HG03571 (cell line): ENCODE measurements around the gene INSYN2B.

Experiments
- ATAC-seq: cut with Tn5 transposase; IDR thresholded peaks from one replicate; pipeline ENCODE4 v1.9.1; 2021; ENCODE audit not compliant: unreplicated experiment

Gene INSYN2B

GRCh38 chr5:169934990-169935389 is 45.3 kb downstream of the INSYN2B start:
- no peak for ATAC-seq

DNA sequence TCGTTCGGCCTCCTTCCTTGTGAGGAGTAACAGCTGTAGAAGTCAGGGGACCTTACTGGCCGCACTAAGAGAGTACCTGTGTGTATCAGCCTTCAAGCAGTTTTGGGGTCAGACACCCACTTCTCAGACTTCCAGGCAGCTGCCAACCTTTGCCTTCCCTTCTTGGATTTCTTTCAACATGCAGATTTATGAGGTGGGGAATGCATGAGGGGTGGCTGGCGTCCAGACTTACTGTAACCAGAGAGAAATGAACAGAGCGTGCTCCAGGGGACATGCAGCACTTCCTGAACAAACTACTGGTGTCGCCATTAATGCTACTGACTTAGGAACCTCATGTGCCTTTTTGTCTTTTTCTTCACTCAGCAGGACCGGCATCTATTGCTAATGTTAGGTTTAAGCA is 46.7 kb downstream of the INSYN2B start:
- ATAC-seq: no peak

DNA sequence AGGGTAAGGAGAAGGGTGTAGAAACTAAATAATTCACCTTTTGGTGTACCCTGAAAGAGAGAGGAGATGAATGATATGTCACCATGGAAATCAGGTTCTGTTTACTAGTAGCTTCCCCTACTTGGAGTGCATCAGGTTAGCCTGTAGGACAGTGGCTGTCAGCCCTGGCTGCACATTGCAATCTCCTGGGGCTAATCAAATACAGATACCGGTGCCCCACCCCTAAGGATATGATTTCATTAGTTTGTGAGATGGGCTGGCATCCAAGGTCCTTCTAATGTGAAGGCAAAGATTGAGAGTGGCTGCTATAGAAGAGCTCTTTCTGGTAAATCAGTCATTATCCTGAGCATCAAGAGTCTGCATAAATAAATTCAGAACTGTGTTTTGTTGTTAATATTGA is 47.2 kb downstream of the INSYN2B start:
- ATAC-seq: no peak

DNA sequence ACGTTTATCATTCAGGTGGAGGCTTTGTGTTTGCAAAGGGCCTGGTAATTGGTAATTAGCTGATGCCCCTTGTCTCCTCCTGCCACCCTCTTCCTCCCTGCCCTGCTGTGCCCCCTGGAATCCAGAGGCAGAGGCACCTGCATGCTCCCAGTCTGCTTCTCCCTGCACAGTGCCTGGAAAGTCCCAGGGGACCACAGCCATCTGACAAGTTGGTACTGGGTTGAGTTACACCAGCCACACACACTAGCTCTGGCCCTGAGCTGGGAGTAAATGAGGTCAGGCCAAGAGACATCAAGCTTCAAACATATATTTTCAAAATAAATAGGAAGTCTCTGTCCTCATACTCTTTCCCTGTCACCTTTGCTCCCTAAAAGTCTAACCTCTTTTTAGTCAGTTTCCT is 56.3 kb downstream of the INSYN2B start:
- ATAC-seq: no peak

- ATAC-seq: no peak
Observed at GRCh38 chr5:169922474-169922873, 57.8 kb downstream of the INSYN2B start.

- no peak for ATAC-seq
Observed at GRCh38 chr5:169921949-169922348, 58.3 kb downstream of the INSYN2B start.

DNA sequence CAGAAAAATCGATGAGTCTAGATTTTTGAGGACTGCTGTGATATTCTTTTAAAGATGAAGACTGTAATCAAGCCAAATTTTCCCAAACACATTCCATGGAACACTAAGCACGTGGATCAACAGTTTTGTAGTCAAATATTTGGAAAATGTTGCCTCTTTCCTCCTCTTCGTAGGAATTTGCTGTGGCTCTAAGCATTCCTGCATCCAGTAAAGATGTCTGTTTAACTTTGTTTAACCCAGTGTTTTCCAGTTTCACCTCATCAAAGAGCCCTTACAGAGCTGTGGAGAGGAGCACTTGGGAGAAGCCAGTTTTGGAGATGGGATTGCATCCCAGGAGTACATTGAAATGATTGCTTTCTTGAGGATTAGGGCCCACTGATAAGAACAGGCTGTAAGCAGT is 58.9 kb downstream of the INSYN2B start:
- no peak for ATAC-seq

- no peak for ATAC-seq
Observed at GRCh38 chr5:169920474-169920873, 59.8 kb downstream of the INSYN2B start.

DNA sequence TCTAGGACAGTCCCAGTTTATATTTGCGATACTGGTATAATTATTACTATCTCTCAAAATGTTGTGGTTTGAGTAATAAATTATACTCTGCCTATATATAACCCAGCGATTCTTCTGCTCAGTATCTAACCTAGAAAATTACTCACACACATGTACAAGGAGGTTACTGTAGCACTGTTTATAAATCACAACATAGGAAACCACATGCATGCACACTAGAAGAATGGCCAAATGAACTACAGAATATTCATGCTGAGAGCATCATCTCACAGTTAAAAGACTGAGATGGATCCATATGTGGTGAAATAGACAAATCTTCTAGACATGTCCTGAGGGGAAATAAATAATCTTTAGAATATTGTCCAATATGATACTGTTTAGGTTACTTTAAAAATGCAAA is 62.1 kb downstream of the INSYN2B start:
- no peak for ATAC-seq

DNA sequence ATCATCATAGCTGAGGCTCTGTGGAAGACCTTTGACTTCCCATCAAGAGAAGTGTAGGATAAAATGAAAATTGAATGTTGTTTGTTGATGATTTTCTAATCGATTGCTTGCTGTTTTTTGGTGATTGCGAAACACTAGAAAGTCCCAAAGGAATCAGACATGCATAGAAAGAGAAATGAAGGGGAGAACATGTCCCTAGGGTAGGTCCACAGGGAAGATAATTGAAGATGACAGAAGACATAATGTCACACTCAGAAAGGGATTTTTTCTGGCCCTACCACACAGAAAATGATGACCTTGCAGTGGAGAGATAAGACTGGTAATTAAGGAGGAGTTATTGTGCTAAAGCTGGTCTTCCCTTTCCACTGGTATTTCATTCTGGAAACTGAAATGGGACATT is 62.8 kb downstream of the INSYN2B start:
- no peak for ATAC-seq

DNA sequence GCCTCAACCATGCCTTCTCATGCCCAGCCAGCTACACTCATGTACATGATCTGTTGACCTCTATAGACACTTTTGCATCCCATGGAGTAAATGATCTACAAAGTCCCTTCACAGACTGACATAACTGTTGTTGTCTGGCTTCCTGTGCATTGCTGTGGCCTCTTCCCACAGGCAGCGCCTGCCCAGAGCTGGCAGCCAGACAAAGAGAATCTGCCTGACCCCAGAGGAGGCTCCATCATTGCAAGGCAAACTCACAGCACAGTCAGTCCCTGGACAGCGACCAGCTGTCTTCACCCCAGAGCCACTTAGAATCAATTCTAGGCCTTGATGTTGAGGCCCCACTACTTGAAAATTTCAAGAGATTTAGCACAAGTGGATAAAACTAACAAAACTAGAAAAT is 65.5 kb downstream of the INSYN2B start:
- peak; percentile 52 for ATAC-seq

GRCh38 chr5:169913479-169913878 is 66.8 kb downstream of the INSYN2B start:
- ATAC-seq: no peak

DNA sequence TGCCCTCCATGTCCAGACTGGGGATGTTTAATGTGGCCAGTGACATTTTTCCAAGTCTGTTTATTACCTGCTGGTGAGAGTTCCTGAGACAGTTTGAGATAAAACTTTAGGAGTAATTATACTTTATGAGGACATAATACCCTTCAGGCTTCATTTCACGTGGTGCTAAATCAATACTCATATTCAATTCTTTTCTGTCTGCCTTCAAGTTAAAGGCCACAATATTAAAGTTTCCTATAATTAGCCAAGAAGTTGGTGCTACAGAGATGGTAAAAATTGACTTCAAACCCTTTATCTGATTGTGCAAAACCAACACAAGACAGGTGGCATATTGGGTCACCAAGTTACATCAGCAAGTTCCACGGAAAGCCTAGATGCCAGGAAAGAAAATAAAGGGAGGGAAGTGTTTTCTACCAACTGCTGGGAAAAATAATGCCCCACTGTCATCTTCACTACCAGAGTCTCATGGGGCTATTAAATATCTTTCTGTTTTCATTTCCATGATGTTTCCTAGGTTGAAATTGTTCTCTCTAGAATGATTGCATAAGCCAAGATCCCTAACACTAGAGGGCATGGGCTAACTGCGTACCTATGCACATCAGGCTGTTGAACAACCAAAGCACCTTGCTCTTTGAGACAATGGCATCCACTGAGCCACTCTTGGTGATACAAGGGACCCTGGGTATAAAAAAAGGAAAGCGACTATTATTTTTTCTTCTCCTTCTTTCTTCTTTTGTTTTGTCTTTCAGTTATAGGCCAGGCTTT is 68.7 kb downstream of the INSYN2B start:
- no peak for ATAC-seq

GRCh38 chr5:169910393-169910792 is 69.9 kb downstream of the INSYN2B start:
- no peak for ATAC-seq

DNA sequence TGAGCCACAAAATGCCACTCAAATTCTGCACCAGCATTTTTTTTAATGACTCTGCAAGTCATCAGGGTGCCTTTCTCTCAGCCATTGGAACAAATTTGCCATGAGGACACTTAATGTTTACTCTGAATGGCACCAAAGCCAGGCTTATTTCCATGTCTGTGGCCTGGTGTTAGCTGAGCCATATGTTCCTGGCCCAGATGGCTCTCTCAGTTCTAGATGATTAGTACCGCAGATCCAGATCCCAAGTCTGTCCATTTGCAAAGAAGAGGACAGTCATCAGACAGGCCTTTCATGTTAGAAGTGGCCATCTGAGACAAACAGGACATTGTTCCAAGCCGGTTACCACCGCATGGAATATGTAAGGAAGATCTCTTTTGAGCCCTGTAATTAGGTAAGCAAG is 70.3 kb downstream of the INSYN2B start:
- no peak for ATAC-seq

DNA sequence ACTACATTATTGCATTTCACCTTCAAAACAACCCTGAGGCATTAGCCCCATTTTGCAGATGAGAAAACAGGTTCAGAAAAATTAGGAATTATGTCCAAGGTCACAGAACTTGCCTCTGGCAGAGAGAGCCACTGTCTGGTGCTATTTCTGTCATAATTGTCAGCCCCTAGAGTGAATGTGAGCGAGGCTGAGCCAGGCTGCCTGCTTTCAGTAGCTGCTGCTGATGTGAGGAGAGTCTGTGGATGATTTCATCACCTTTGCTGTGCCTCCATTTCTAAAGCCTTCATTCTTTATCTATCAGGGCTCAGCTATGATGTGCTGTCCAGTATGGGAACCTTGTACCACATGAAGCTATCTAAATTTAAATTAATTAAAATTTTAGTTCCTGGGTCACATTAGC is 71.4 kb downstream of the INSYN2B start:
- ATAC-seq: no peak

DNA sequence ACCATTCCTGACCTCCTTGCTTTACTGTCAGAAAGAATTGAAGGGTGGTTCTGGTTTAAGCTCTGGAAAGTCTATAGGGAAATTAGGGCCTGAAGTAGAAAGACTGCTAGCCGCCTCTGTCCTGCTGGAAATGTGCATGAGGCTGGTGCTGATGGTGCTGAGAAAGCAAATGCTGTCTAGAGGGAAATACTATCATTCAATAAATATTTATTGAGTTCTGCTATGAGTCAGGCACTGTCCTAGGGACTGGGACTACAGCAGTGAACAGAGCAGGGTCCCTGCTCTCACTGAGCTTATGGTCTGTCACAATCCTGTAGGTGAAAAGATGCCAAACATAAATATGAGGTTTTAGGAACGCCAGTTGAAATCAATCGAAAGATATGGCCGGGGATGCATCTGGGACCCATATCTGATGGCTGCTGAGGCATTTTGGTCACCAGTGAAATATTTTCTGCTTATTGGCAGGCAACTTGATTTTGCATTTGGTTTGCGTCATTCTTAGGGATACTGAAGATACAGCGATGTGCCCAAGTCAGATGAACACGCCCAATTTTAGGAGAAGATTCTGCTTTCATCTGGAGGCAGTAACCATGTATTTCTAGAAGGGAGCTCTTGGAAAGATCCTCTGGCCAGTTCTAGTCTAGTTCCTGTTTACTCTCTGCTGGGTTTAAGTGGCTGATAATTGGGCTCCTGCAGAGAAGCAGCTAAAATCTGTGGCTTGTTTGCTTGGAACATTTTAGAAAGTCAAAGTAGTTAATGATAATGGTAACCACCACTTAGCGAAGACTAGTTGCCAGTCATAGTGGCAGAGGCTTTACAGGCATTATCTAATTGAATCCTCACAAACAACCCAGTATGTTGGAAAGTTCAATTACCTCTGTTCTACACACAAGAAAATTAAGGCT is 73.3 kb downstream of the INSYN2B start:
- ATAC-seq: no peak

DNA sequence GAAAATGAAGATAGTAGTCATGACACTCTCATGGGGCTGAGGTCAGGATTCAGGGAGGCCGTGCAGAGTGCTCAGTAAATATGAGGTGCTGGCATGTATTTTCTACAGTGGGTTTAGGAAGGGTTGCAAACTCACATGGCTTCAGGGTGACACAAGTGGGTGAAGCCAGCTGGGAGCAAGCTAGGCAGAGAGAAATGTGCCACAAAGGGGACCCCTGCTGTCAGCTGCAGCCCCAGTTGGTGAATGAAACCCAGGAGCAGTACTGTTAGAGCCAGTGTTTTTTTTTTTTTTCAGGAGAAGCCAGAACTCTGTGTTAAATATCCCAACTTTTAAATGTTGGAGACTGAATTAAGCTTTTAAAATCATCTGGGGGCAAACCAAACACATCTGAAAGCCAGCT is 75.3 kb downstream of the INSYN2B start:
- ATAC-seq: no peak

- ATAC-seq: no peak
Observed at GRCh38 chr5:169904508-169904907, 75.8 kb downstream of the INSYN2B start.

- ATAC-seq: no peak
Observed at GRCh38 chr5:169904059-169904458, 76.2 kb downstream of the INSYN2B start.

GRCh38 chr5:169901896-169902295 is 78.4 kb downstream of the INSYN2B start:
- no peak for ATAC-seq

DNA sequence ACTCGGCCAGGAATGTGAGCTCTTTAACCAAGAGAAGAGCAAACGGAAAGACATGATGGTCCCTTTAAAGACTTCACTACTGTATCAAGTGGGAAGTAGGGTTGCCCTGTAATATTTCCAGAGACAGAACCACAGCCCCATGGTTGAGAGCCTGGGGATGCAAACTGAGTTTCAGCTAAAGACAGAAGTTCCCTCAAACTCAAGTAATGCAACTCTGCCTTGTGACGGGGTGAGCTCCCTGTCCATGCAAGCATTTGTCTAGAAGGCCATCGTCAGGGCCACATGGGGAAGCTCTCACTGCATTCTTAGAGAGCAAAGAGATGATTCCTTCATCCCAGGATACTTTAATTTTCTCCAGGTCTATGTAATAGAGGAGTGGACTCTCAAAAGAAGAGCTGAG is 82.8 kb downstream of the INSYN2B start:
- ATAC-seq: no peak
